Hepatocyte (in vitro differentiated cells): ENCODE measurements around the gene IMMT. TPM values are rescaled to one million over a fixed set of nuclear protein-coding genes. Genes with fewer than 3 reads are reported as not detected.

Experiments
- DNase-seq: peaks from one replicate; pipeline ENCODE4 v3.0.0-alpha.2; 2016; ENCODE audit warnings: low spot score
- H2AFZ ChIP-seq: fragments of 200-600 bp; sonication (generic); 2 replicates; pipeline ENCODE4 v1.6.0; 2016; ENCODE audit warnings: antibody characterized with exemption, mild to moderate bottlenecking
- H3K27ac ChIP-seq: fragments of 200-600 bp; sonication (generic); 2 replicates; pipeline ENCODE4 v1.5.1; 2016; ENCODE audit warnings: mild to moderate bottlenecking
- H3K27me3 ChIP-seq: fragments of 200-600 bp; sonication (generic); 2 replicates; pipeline ENCODE4 v1.6.1; 2016
- H3K36me3 ChIP-seq: fragments of 200-600 bp; sonication (generic); replicated peaks from 2 replicates; pipeline ENCODE4 v1.5.1; 2016; ENCODE audit warnings: low read depth; ENCODE audit not compliant: insufficient read depth
- H3K4me1 ChIP-seq: fragments of 200-600 bp; sonication (generic); 2 replicates; pipeline ENCODE4 v1.5.1; 2016; ENCODE audit warnings: mild to moderate bottlenecking, moderate library complexity; ENCODE audit not compliant: insufficient read depth
- H3K4me2 ChIP-seq: fragments of 200-600 bp; sonication (generic); 2 replicates; pipeline ENCODE4 v1.6.0; 2016
- H3K4me3 ChIP-seq: fragments of 200-600 bp; sonication (generic); 2 replicates; pipeline ENCODE4 v1.5.1; 2016; ENCODE audit warnings: mild to moderate bottlenecking
- H3K79me2 ChIP-seq: fragments of 200-600 bp; sonication (generic); 2 replicates; pipeline ENCODE4 v1.6.0; 2017; ENCODE audit warnings: mild to moderate bottlenecking
- H3K9me2 ChIP-seq: fragments of 200-600 bp; sonication (generic); replicated peaks from 2 replicates; pipeline ENCODE4 v1.6.0; 2017; ENCODE audit warnings: mild to moderate bottlenecking; ENCODE audit not compliant: insufficient read depth
- H3K9me3 ChIP-seq: fragments of 200-600 bp; sonication (generic); 2 replicates; pipeline ENCODE4 v1.5.1; 2016; ENCODE audit warnings: low read depth, mild to moderate bottlenecking
- H4K20me1 ChIP-seq: fragments of 200-600 bp; sonication (generic); 2 replicates; pipeline ENCODE4 v1.6.0; 2016; ENCODE audit warnings: mild to moderate bottlenecking; ENCODE audit not compliant: insufficient read depth, poor library complexity, severe bottlenecking
- EZH2 ChIP-seq: fragments of 200-600 bp; sonication (generic); IDR thresholded peaks from 2 replicates; pipeline ENCODE4 v1.6.1; 2016; ENCODE audit warnings: antibody characterized with exemption, mild to moderate bottlenecking, borderline replicate concordance
- EZH2phosphoT487 ChIP-seq: fragments of 200-600 bp; sonication (generic); IDR thresholded peaks from one replicate; pipeline ENCODE4 v1.6.1; 2018; ENCODE audit warnings: antibody characterized with exemption, mild to moderate bottlenecking, low read depth, moderate library complexity; ENCODE audit not compliant: unreplicated experiment, severe bottlenecking
- WGBS: methylation state at CpG from one replicate; pipeline ENCODE4 v1.1.6; 2016; ENCODE audit warnings: low lambda C conversion rate; ENCODE audit errors: missing lambda C conversion rate; 5-methylcytosine and 5-hydroxymethylcytosine counted together
- polyA plus RNA-seq: library from polyadenylated mRNA; unstranded; fragments of >200 nt; fragmentation: Nextera tagmentation; extraction: Ambion mirVana; gene quantifications from 2 replicates; pipeline ENCODE4 v1.2.1, GENCODE V29; 2016
- total RNA-seq: library from RNA; depleted of rRNA; stranded (reverse); fragments of >200 nt; gene quantifications from 2 replicates; pipeline ENCODE4 v1.2.3, GENCODE V29; 2014
- TF ChIP-seq, protein P1 (sequence below): fragments of 200-600 bp; sonication (generic); IDR thresholded peaks from 2 replicates; pipeline ENCODE4 v1.5.1; 2016; ENCODE audit warnings: antibody characterized with exemption, mild to moderate bottlenecking; ENCODE audit not compliant: poor library complexity

The IMMT gene
- total and polyA plus RNA-seq, 2 experiments from 2014 or later, result 60.1 to 67.9 TPM

DNA sequence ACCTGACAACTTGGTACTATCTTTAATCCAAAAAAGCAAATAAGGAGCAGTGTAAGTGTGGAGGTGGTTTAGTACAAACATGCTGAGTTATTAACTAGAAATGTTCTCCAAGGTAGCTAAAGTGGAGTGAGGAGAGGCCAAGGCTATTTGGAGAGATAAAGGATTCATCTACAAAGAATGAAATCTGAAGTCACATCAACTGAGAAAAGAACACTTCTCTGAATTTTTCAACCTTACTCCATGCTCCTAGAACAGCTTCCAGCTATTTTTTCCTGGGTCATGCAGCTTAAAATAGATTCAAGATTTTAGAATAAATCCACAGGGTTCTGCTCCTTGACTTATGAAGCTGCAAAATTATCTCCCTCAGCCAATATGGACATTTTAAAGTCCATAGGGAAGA lies 18.7 kb downstream of the IMMT start:
- no peaks in the 10 kb centered on the region for H3K27me3 ChIP-seq
- H3K4me3 ChIP-seq, result no peak overlapping the region
- H3K79me2 ChIP-seq, result peaks cover 27% of the 10 kb centered on the region
- no peaks in the 10 kb centered on the region for H3K36me3 ChIP-seq
- no peak for DNase-seq
- no peaks in the 10 kb centered on the region for H3K9me3 ChIP-seq
- no peak overlapping the region for H2AFZ ChIP-seq
- H3K4me2 ChIP-seq, result no peak overlapping the region
- H3K4me1 ChIP-seq, result peaks cover 12% of the 10 kb centered on the region
- H3K9me2 ChIP-seq, result no peaks in the 10 kb centered on the region
- H4K20me1 ChIP-seq, result no peaks in the 10 kb centered on the region
- TF ChIP-seq, protein P1, sequence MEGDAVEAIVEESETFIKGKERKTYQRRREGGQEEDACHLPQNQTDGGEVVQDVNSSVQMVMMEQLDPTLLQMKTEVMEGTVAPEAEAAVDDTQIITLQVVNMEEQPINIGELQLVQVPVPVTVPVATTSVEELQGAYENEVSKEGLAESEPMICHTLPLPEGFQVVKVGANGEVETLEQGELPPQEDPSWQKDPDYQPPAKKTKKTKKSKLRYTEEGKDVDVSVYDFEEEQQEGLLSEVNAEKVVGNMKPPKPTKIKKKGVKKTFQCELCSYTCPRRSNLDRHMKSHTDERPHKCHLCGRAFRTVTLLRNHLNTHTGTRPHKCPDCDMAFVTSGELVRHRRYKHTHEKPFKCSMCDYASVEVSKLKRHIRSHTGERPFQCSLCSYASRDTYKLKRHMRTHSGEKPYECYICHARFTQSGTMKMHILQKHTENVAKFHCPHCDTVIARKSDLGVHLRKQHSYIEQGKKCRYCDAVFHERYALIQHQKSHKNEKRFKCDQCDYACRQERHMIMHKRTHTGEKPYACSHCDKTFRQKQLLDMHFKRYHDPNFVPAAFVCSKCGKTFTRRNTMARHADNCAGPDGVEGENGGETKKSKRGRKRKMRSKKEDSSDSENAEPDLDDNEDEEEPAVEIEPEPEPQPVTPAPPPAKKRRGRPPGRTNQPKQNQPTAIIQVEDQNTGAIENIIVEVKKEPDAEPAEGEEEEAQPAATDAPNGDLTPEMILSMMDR, result no peak
- TF ChIP-seq EZH2phosphoT487 (no peak), EZH2 (no peak)
- H3K27ac ChIP-seq, result no peak overlapping the region

GRCh38 chr2:86175828-86176227 lies 19.4 kb downstream of the IMMT start:
- peaks cover 20% of the 10 kb centered on the region for H3K79me2 ChIP-seq
- WGBS, result 94% methylated on average over 1 of the region's 1 CpG
- no peaks in the 10 kb centered on the region for H3K9me2 ChIP-seq
- H3K9me3 ChIP-seq, result no peaks in the 10 kb centered on the region
- H3K27ac ChIP-seq, result no peak overlapping the region
- H3K4me3 ChIP-seq, result no peak overlapping the region
- no peak overlapping the region for H3K4me2 ChIP-seq
- H3K36me3 ChIP-seq, result no peaks in the 10 kb centered on the region
- peaks cover 12% of the 10 kb centered on the region for H3K4me1 ChIP-seq
- H3K27me3 ChIP-seq, result no peaks in the 10 kb centered on the region
- TF ChIP-seq, protein P1, result no peak
- TF ChIP-seq EZH2 (no peak), EZH2phosphoT487 (no peak)
- H2AFZ ChIP-seq, result no peak overlapping the region
- no peaks in the 10 kb centered on the region for H4K20me1 ChIP-seq
- DNase-seq, result no peak

DNA sequence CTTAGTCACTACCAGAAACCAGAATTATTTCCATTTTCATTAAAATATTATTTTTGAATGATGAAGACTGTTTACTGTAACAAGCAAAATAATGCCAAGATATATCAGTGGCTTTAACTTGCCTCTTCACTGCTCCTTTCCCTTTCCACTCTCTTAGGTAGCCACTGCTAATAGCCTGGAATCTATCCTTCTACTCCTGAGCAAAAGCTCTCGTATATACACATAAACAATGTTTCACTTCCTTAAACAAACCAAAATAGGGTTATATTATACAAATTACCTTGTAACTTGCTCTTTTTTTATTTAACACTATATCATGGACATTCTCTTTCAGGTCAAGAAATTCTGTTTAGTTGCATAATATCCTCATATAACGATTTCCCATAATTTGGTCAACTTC lies 20.8 kb downstream of the IMMT start:
- no peak overlapping the region for H3K4me3 ChIP-seq
- H4K20me1 ChIP-seq, result no peaks in the 10 kb centered on the region
- DNase-seq, result no peak
- H3K79me2 ChIP-seq, result peaks cover 7% of the 10 kb centered on the region
- H3K9me2 ChIP-seq, result no peaks in the 10 kb centered on the region
- H3K4me2 ChIP-seq, result no peak overlapping the region
- H3K27ac ChIP-seq, result no peak overlapping the region
- no peaks in the 10 kb centered on the region for H3K27me3 ChIP-seq
- no peak overlapping the region for H2AFZ ChIP-seq
- H3K4me1 ChIP-seq, result peaks cover 12% of the 10 kb centered on the region
- TF ChIP-seq EZH2 (no peak), EZH2phosphoT487 (no peak)
- TF ChIP-seq, protein P1, result no peak
- H3K9me3 ChIP-seq, result no peaks in the 10 kb centered on the region
- no peaks in the 10 kb centered on the region for H3K36me3 ChIP-seq
- WGBS, result 67% methylated on average over 2 of the region's 2 CpGs

GRCh38 chr2:86172610-86173009 lies 22.7 kb downstream of the IMMT start:
- Histone ChIP-seq H3K4me2 (no peak overlapping the region), H2AFZ (no peak overlapping the region), H3K79me2 (peaks cover 7% of the 10 kb centered on the region), H3K27me3 (no peaks in the 10 kb centered on the region), H3K36me3 (no peaks in the 10 kb centered on the region), H4K20me1 (no peaks in the 10 kb centered on the region), H3K27ac (no peak overlapping the region), H3K4me1 (peaks cover 12% of the 10 kb centered on the region), H3K9me3 (no peaks in the 10 kb centered on the region), H3K9me2 (no peaks in the 10 kb centered on the region), H3K4me3 (no peak overlapping the region)
- WGBS, result 59% methylated on average over 2 of the region's 2 CpGs
- TF ChIP-seq EZH2phosphoT487, result no peak
- DNase-seq, result no peak
